GM10248 (cell line): ENCODE results near the gene COTL1.

Experiments
- CTCF ChIA-PET: fragments of 300-600 bp; sonication (Branson Sonifier 250); formaldehyde crosslinking; extraction: SDS; loops from one replicate; lab custom pipeline; 2021; ENCODE audit warnings: antibody characterized with exemption; lab: Yijun Ruan, JAX
- POLR2A ChIA-PET: fragments of 350-650 bp; sonication (Branson Sonifier 250); formaldehyde crosslinking; extraction: SDS; loops from one replicate; lab custom pipeline; 2020; ENCODE audit warnings: antibody characterized with exemption; lab: Yijun Ruan, JAX
- DNase-seq: peaks from one replicate; pipeline ENCODE4 v3.0.0; 2012; ENCODE audit errors: extremely low spot score
- CTCF ChIP-seq: IDR thresholded peaks from 2 replicates; pipeline ENCODE4 v1.5.1; 2012; ENCODE audit warnings: mild to moderate bottlenecking, low read depth; ENCODE audit errors: extremely low read depth, missing control alignments, control extremely low read depth

COTL1 gene

GRCh38 chr16:84589975-84590719 is 27.7 kb downstream of the COTL1 start:
- no peak for TF ChIP-seq CTCF
- no peak for DNase-seq
- ChIA-PET CTCF (interaction anchor here (1.2 kb wide), 1 partner anchor 148 kb away, joined by 4 read pairs; no protein-coding TSS in a partner anchor), POLR2A (no interaction called here)

DNA sequence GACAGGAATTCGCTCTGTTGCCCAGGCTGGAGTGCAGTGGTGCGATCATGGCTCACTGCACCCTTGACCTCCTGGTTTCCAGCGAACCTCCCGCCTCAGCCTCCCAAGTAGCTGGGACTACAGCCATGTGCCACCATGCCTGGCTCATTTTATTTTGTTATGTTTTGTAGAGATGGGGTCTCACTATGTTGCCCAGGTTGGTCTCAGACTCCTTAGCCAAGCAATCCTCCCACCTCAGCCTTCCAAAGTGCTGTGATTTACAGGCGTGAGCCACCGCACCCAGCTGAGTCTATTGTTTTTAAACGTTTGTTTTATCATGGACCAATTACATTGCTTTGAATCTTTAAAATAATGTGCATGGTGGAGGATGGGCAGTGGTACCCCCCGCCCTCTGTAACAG is 28.9 kb downstream of the COTL1 start:
- DNase-seq: no peak
- POLR2A ChIA-PET: no interaction called here
- CTCF ChIA-PET: interaction anchor here (1.2 kb wide), 1 partner anchor 149 kb away, joined by 4 read pairs; no protein-coding TSS in a partner anchor
- no peak for TF ChIP-seq CTCF

- no peak for TF ChIP-seq CTCF
- ChIA-PET POLR2A (interaction anchor here (0.7 to 1.5 kb wide), 2 partner anchors 14 to 59 kb away, joined by 5 to 6 read pairs; no protein-coding TSS in a partner anchor), CTCF (interaction anchor here (1.0 to 2.2 kb wide), 6 partner anchors 8 to 141 kb away, joined by 3 to 9 read pairs (median 4); no protein-coding TSS in a partner anchor)
- peak; percentile 66 for DNase-seq
Measured at GRCh38 chr16:84585886-84586285, 32.0 kb downstream of the COTL1 start.

GRCh38 chr16:84585467-84585866 is 32.4 kb downstream of the COTL1 start:
- DNase-seq: no peak
- CTCF ChIA-PET: interaction anchor here (1.0 to 2.2 kb wide), 6 partner anchors 8 to 141 kb away, joined by 3 to 9 read pairs (median 4); no protein-coding TSS in a partner anchor
- no peak for TF ChIP-seq CTCF
- POLR2A ChIA-PET: interaction anchor here (0.7 to 1.5 kb wide), 2 partner anchors 14 to 59 kb away, joined by 5 to 6 read pairs; no protein-coding TSS in a partner anchor

- POLR2A ChIA-PET: interaction anchor here (0.6 kb wide), 1 partner anchor 24 kb away, joined by 4 read pairs; no protein-coding TSS in a partner anchor
- no peak for TF ChIP-seq CTCF
- no peak for DNase-seq
- CTCF ChIA-PET: interaction anchor here (1.0 to 2.2 kb wide), 5 partner anchors 15 to 153 kb away, joined by 3 to 9 read pairs (median 3); no protein-coding TSS in a partner anchor
Measured at GRCh38 chr16:84584678-84585077, 33.2 kb downstream of the COTL1 start.

- no peak for DNase-seq
- TF ChIP-seq CTCF: no peak
- ChIA-PET POLR2A (no interaction called here), CTCF (interaction anchor here (1.0 to 2.2 kb wide), 5 partner anchors 14 to 154 kb away, joined by 3 to 7 read pairs (median 3); no protein-coding TSS in a partner anchor)
Measured at GRCh38 chr16:84583995-84584394, 33.9 kb downstream of the COTL1 start.
